CD8-positive, alpha-beta memory T cell (primary cell): ENCODE data around the gene NPAS2. TPM values are rescaled to one million over a fixed set of nuclear protein-coding genes. Genes with fewer than 3 reads are reported as not detected.

Source experiments
- CTCF ChIA-PET: fragments of 350-600 bp; sonication (Branson Sonifier 250); formaldehyde crosslinking; loops from one replicate; lab custom pipeline; 2021; ENCODE audit warnings: antibody characterized with exemption; lab: Charles Lee
- POLR2A ChIA-PET: fragments of 350-600 bp; sonication (Branson Sonifier 250); formaldehyde crosslinking; loops from one replicate; lab custom pipeline; 2021; ENCODE audit warnings: antibody characterized with exemption; lab: Charles Lee
- DNase-seq, 5 donors: peaks; one replicate each; pipeline versions ENCODE4 v3.0.0 to v3.0.0-alpha.2; 2020 to 2022; ENCODE audit warnings: mixed read lengths in 1 of 5
- H3K27ac ChIP-seq: one replicate; pipeline ENCODE4 v1.7.0; 2013; ENCODE audit warnings: low read depth, mild to moderate bottlenecking, low read length, moderate library complexity
- H3K27me3 ChIP-seq: 2 replicates; pipeline ENCODE4 v1.7.0; 2013; ENCODE audit warnings: low read length, mild to moderate bottlenecking; ENCODE audit not compliant: insufficient read depth, poor library complexity, severe bottlenecking
- H3K36me3 ChIP-seq: 2 replicates; pipeline ENCODE4 v1.7.0; 2013; ENCODE audit warnings: mild to moderate bottlenecking, low read length, moderate library complexity; ENCODE audit not compliant: insufficient read depth
- H3K4me1 ChIP-seq: 2 replicates; pipeline ENCODE4 v1.7.0; 2013; ENCODE audit warnings: mild to moderate bottlenecking, low read length, moderate library complexity; ENCODE audit not compliant: insufficient read depth
- H3K4me3 ChIP-seq: 2 replicates; pipeline ENCODE4 v1.7.0; 2013; ENCODE audit warnings: mild to moderate bottlenecking, low read length
- H3K9me3 ChIP-seq: 2 replicates; pipeline ENCODE4 v1.7.0; 2013; ENCODE audit warnings: mild to moderate bottlenecking, low read length
- H3K27ac Mint-ChIP-seq, 8 donors: one replicate each; pipeline ENCODE4 v1.8.0; 2020 to 2021; ENCODE audit warnings: mixed read lengths in 8 of 8, mild to moderate bottlenecking in 6 of 8, inconsistent platforms in 3 of 8, moderate library complexity in 3 of 8
- H3K27me3 Mint-ChIP-seq, 2 donors: one replicate each; pipeline ENCODE4 v1.8.0; 2020 to 2021; ENCODE audit warnings: mixed read lengths in 2 of 2, mild to moderate bottlenecking in 1 of 2, moderate library complexity in 1 of 2
- H3K36me3 Mint-ChIP-seq, 3 donors: one replicate each; pipeline ENCODE4 v1.8.0; 2020 to 2021; ENCODE audit warnings: mixed read lengths in 3 of 3, inconsistent platforms in 1 of 3, mild to moderate bottlenecking in 1 of 3
- H3K4me1 Mint-ChIP-seq, 3 donors: one replicate each; pipeline ENCODE4 v1.8.0; 2020 to 2021; ENCODE audit warnings: mixed read lengths in 3 of 3, inconsistent platforms in 1 of 3, mild to moderate bottlenecking in 1 of 3
- H3K4me3 Mint-ChIP-seq, 7 donors: one replicate each; pipeline ENCODE4 v1.8.0; 2020 to 2021; ENCODE audit warnings: mixed read lengths in 7 of 7, mild to moderate bottlenecking in 6 of 7, moderate library complexity in 4 of 7, inconsistent platforms in 2 of 7
- H3K9me3 Mint-ChIP-seq, 5 donors: one replicate each; pipeline ENCODE4 v1.8.0; 2020 to 2022; ENCODE audit warnings: mixed read lengths in 5 of 5, mild to moderate bottlenecking in 3 of 5, moderate library complexity in 2 of 5, inconsistent platforms in 1 of 5
- polyA plus RNA-seq: library from polyadenylated mRNA; unstranded; fragments of 300-500 nt; fragmentation: Illumina TruSeq; gene quantifications from one replicate; pipeline ENCODE4 v1.2.3, GENCODE V29; 2021
- total RNA-seq, 2 experiments: library from RNA; stranded (reverse); gene quantifications; one replicate each; pipeline ENCODE4 v1.2.3, GENCODE V29; 2021

The NPAS2 gene
- total and polyA plus RNA-seq, 3 experiments from 2014 or later: 0.75 to 1.8 (median 1.1) TPM

DNA sequence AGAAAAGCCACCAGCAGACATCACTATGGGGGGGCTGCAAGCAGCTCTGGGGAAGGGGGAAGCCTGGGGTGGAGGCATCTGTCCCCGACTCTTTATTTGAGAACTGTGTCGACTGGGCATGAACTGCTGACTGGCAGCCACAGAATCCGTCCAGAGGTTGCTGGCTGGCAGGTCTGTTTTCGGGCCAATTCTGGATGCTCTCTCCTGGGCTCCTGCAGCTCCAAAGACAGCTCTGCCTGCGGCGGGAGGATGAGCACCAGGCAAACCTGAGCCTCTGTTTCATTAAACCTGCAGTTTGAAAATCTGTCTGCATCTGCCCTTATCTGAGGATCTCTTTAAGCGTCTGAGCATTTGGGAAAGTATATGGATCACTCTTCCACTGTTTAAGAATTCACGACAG is 147.8 kb downstream of the NPAS2 start:
- Histone ChIP-seq H3K9me3 (no peaks in the 10 kb centered on the region), H3K27me3 (no peaks in the 10 kb centered on the region), H3K4me3 (no peak overlapping the region), H3K27ac (no peak overlapping the region), H3K36me3 (no peaks in the 10 kb centered on the region), H3K4me1 (peaks cover 9% of the 10 kb centered on the region)
- Mint-ChIP-seq H3K9me3 (no peaks in the 10 kb centered on the region), H3K4me1 (no peaks in the 10 kb centered on the region), H3K27me3 (peaks cover 2 to 3% of the 10 kb centered on the region in 2 donors), H3K36me3 (no peaks in the 10 kb centered on the region), H3K4me3 (no peak overlapping the region), H3K27ac (no peak overlapping the region)
- DNase-seq: no peak
- ChIA-PET CTCF (no interaction called here), POLR2A (no interaction called here)

GRCh38 chr2:100968146-100969145 is 148.5 kb downstream of the NPAS2 start:
- ChIA-PET POLR2A (no interaction called here), CTCF (no interaction called here)
- Histone ChIP-seq H3K9me3 (no peaks in the 10 kb centered on the region), H3K27me3 (no peaks in the 10 kb centered on the region), H3K4me1 (peaks cover 9% of the 10 kb centered on the region), H3K36me3 (no peaks in the 10 kb centered on the region), H3K27ac (no peak overlapping the region), H3K4me3 (no peak overlapping the region)
- Mint-ChIP-seq H3K9me3 (no peaks in the 10 kb centered on the region), H3K27me3 (peaks cover 2 to 8% of the 10 kb centered on the region in 2 donors), H3K4me1 (no peaks in the 10 kb centered on the region), H3K4me3 (no peak overlapping the region), H3K36me3 (no peaks in the 10 kb centered on the region), H3K27ac (no peak overlapping the region)
- DNase-seq: no peak

- Histone ChIP-seq H3K4me1 (no peaks in the 10 kb centered on the region), H3K27me3 (no peaks in the 10 kb centered on the region), H3K9me3 (no peaks in the 10 kb centered on the region), H3K36me3 (no peaks in the 10 kb centered on the region), H3K27ac (no peak overlapping the region), H3K4me3 (no peak overlapping the region)
- H3K36me3 Mint-ChIP-seq: no peaks in the 10 kb centered on the region
- no peak for DNase-seq
- H3K27ac Mint-ChIP-seq: no peak overlapping the region
- CTCF ChIA-PET: no interaction called here
- POLR2A ChIA-PET: no interaction called here
- peaks cover 4 to 11% of the 10 kb centered on the region in 2 donors for H3K27me3 Mint-ChIP-seq
- no peak overlapping the region for H3K4me3 Mint-ChIP-seq
- H3K4me1 Mint-ChIP-seq: no peaks in the 10 kb centered on the region
- no peaks in the 10 kb centered on the region for H3K9me3 Mint-ChIP-seq
Measured at GRCh38 chr2:100969998-100970397, 150.1 kb downstream of the NPAS2 start.

DNA sequence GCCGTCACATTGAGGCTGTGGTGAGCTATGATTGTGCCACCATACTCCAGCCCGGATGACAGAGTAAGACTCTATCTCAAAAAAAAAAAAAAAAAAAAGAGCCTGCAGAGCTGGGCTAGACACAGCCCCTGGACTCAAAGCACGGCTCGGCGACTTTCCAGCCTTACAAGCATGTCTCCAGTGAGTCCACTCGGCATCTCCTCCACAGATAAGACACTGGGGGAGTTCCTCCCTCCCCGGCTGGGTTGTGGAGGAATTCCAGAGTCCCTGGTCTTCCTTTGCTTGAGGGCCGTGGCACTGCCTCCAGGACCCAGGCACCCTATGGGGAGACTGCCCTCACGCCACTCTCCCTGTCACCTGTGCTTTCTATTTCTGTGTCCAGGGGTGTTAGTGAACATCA is 151.3 kb downstream of the NPAS2 start:
- no peaks in the 10 kb centered on the region for H3K4me1 Mint-ChIP-seq
- H3K27me3 Mint-ChIP-seq: peaks cover 4 to 14% of the 10 kb centered on the region in 2 donors
- no peaks in the 10 kb centered on the region for H3K4me1 ChIP-seq
- H3K36me3 ChIP-seq: no peaks in the 10 kb centered on the region
- H3K4me3 ChIP-seq: no peak overlapping the region
- POLR2A ChIA-PET: interaction anchor here (0.6 kb wide), 1 partner anchor 205 kb away, joined by 3 read pairs; no protein-coding TSS in a partner anchor
- no peaks in the 10 kb centered on the region for H3K9me3 ChIP-seq
- CTCF ChIA-PET: no interaction called here
- H3K27ac ChIP-seq: no peak overlapping the region
- no peaks in the 10 kb centered on the region for H3K9me3 Mint-ChIP-seq
- H3K27ac Mint-ChIP-seq: no peak overlapping the region
- H3K36me3 Mint-ChIP-seq: no peaks in the 10 kb centered on the region
- DNase-seq: no peak
- no peak overlapping the region for H3K4me3 Mint-ChIP-seq
- H3K27me3 ChIP-seq: no peaks in the 10 kb centered on the region

- H3K4me3 Mint-ChIP-seq: no peak overlapping the region
- ChIA-PET POLR2A (no interaction called here), CTCF (no interaction called here)
- Histone ChIP-seq H3K27ac (no peak overlapping the region), H3K4me1 (no peaks in the 10 kb centered on the region), H3K4me3 (no peak overlapping the region), H3K27me3 (no peaks in the 10 kb centered on the region), H3K9me3 (no peaks in the 10 kb centered on the region), H3K36me3 (no peaks in the 10 kb centered on the region)
- H3K9me3 Mint-ChIP-seq: no peaks in the 10 kb centered on the region
- no peak overlapping the region for H3K27ac Mint-ChIP-seq
- no peak for DNase-seq
- no peaks in the 10 kb centered on the region for H3K4me1 Mint-ChIP-seq
- no peaks in the 10 kb centered on the region for H3K36me3 Mint-ChIP-seq
- peaks cover 7 to 14% of the 10 kb centered on the region in 2 donors for H3K27me3 Mint-ChIP-seq
Measured at GRCh38 chr2:100972452-100972851, 152.5 kb downstream of the NPAS2 start.

DNA sequence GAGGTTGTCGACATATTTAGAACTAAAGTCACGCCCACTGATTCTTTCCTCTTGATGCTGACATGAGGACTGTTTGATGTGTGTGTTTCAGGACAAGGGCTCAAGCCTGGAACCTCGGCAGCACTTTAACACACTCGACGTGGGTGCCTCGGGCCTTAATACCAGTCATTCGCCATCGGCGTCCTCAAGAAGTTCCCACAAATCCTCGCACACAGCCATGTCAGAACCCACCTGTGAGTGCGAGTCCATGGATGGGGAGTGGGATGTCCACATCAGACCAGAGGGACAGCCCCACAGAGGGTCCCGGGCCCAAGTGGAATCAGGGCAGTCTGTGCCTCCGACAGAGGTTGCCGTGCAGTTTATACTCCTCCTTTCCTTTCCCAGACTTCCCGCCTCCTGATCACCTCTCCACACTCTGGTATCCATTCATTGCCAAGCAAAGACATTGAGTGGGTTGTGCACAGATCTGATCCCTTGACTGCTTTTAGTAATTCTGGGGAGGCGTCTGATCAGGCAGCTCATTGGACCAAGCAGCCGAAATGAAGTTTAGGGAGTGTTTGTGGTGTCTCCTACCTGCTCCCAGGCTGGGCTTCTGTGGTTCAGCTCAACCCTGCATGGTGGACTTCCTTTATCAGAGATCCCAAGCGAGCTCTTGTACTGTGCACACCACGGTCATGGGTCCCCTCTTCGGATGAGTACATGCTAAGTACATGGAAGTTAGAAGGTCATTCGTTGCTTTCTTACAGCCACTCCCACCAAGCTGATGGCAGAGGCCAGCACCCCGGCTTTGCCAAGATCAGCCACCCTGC is 155.0 kb downstream of the NPAS2 start:
- no peak overlapping the region for H3K4me3 ChIP-seq
- H3K4me3 Mint-ChIP-seq: no peak overlapping the region
- H3K27ac ChIP-seq: no peak overlapping the region
- peak overlapping the region in 2 of 8 donors; percentile 65 to 76 for H3K27ac Mint-ChIP-seq
- H3K27me3 ChIP-seq: no peaks in the 10 kb centered on the region
- H3K9me3 ChIP-seq: no peaks in the 10 kb centered on the region
- ChIA-PET CTCF (interaction anchor here (1.1 to 1.4 kb wide), 2 partner anchors 365 kb away, joined by 3 read pairs; no protein-coding TSS in a partner anchor), POLR2A (no interaction called here)
- H3K36me3 Mint-ChIP-seq: no peaks in the 10 kb centered on the region
- H3K9me3 Mint-ChIP-seq: no peaks in the 10 kb centered on the region
- no peak for DNase-seq
- peaks cover 7 to 14% of the 10 kb centered on the region in 2 donors for H3K27me3 Mint-ChIP-seq
- no peaks in the 10 kb centered on the region for H3K4me1 Mint-ChIP-seq
- H3K36me3 ChIP-seq: no peaks in the 10 kb centered on the region
- no peaks in the 10 kb centered on the region for H3K4me1 ChIP-seq

DNA sequence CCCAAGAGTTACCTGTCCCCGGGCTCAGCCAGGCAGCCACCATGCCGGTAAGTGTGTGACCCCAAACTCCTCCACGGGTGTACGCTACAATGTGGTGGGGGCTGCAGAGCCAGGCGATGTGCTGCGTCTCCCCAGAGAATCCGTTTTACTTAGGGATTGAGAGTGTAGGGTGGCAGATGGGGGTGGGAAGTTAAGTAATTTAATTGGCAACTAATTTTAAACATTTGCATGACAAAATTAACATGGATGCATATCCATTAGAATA is 155.5 kb downstream of the NPAS2 start:
- H3K4me3 Mint-ChIP-seq: no peak overlapping the region
- Histone ChIP-seq H3K4me3 (no peak overlapping the region), H3K27me3 (no peaks in the 10 kb centered on the region), H3K36me3 (no peaks in the 10 kb centered on the region), H3K4me1 (no peaks in the 10 kb centered on the region), H3K27ac (no peak overlapping the region), H3K9me3 (no peaks in the 10 kb centered on the region)
- H3K4me1 Mint-ChIP-seq: no peaks in the 10 kb centered on the region
- CTCF ChIA-PET: interaction anchor here (1.1 kb wide), 1 partner anchor 365 kb away, joined by 3 read pairs; no protein-coding TSS in a partner anchor
- DNase-seq: no peak
- H3K27me3 Mint-ChIP-seq: peaks cover 7 to 14% of the 10 kb centered on the region in 2 donors
- H3K27ac Mint-ChIP-seq: no peak overlapping the region
- no peaks in the 10 kb centered on the region for H3K36me3 Mint-ChIP-seq
- POLR2A ChIA-PET: no interaction called here
- H3K9me3 Mint-ChIP-seq: no peaks in the 10 kb centered on the region

- POLR2A ChIA-PET: no interaction called here
- no peak overlapping the region for H3K27ac Mint-ChIP-seq
- H3K36me3 ChIP-seq: no peaks in the 10 kb centered on the region
- H3K36me3 Mint-ChIP-seq: peaks cover 0 to 1% (median 0%) of the 10 kb centered on the region in 3 donors
- no peaks in the 10 kb centered on the region for H3K4me1 Mint-ChIP-seq
- CTCF ChIA-PET: interaction anchor here (1.1 kb wide), 1 partner anchor 9 kb away, joined by 3 read pairs; no protein-coding TSS in a partner anchor
- H3K9me3 Mint-ChIP-seq: no peaks in the 10 kb centered on the region
- H3K4me3 Mint-ChIP-seq: no peak overlapping the region
- H3K4me1 ChIP-seq: no peaks in the 10 kb centered on the region
- no peaks in the 10 kb centered on the region for H3K9me3 ChIP-seq
- H3K27me3 Mint-ChIP-seq: peaks cover 7 to 14% of the 10 kb centered on the region in 2 donors
- H3K27ac ChIP-seq: no peak overlapping the region
- no peak overlapping the region for H3K4me3 ChIP-seq
- H3K27me3 ChIP-seq: no peaks in the 10 kb centered on the region
- DNase-seq: no peak
Measured at GRCh38 chr2:100976061-100976460, 156.1 kb downstream of the NPAS2 start.
